OCI-LY1 (cell line): ENCODE measurements around the gene CAMK4.
A peak's percentile ranks its signal among the peaks of the same experiment; 100 is the strongest.

Source experiments
- H2AFZ ChIP-seq: fragments of 200-600 bp; sonication (generic), shearing (Covaris generic); 2 replicates; pipeline ENCODE4 v1.6.0; 2014; ENCODE audit warnings: antibody characterized with exemption, mild to moderate bottlenecking, low read length
- H3F3A ChIP-seq: fragments of 200-600 bp; sonication (generic), shearing (Covaris generic); 2 replicates; pipeline ENCODE4 v1.6.0; 2014; ENCODE audit warnings: mild to moderate bottlenecking, antibody characterized with exemption, low read length, moderate library complexity; ENCODE audit not compliant: insufficient read depth
- H3K27ac ChIP-seq: fragments of 200-600 bp; sonication (generic); 2 replicates; pipeline ENCODE4 v1.5.1; 2014; ENCODE audit warnings: low read length, mixed run types, mild to moderate bottlenecking, low read depth; ENCODE audit not compliant: poor library complexity, severe bottlenecking
- H3K27me3 ChIP-seq: fragments of 200-600 bp; sonication (generic); 2 replicates; pipeline ENCODE4 v1.6.0; 2014; ENCODE audit warnings: antibody characterized with exemption, mild to moderate bottlenecking, low read length, moderate library complexity; ENCODE audit not compliant: insufficient read depth
- H3K36me3 ChIP-seq: fragments of 200-600 bp; sonication (generic); 2 replicates; pipeline ENCODE4 v1.6.1; 2014; ENCODE audit warnings: mild to moderate bottlenecking, antibody characterized with exemption, low read length, moderate library complexity, mixed read lengths; ENCODE audit not compliant: insufficient read depth
- H3K4me1 ChIP-seq: fragments of 200-600 bp; sonication (generic); 2 replicates; pipeline ENCODE4 v1.5.1; 2014; ENCODE audit warnings: mild to moderate bottlenecking, low read length, moderate library complexity; ENCODE audit not compliant: insufficient read depth, severe bottlenecking
- H3K4me2 ChIP-seq: fragments of 200-600 bp; sonication (generic), shearing (Covaris generic); 2 replicates; pipeline ENCODE4 v1.6.1; 2014; ENCODE audit warnings: low read length
- H3K4me3 ChIP-seq: fragments of 200-600 bp; sonication (generic); 2 replicates; pipeline ENCODE4 v1.5.1; 2014; ENCODE audit warnings: low read length, low read depth, mild to moderate bottlenecking, mixed read lengths; ENCODE audit not compliant: poor library complexity, severe bottlenecking
- H3K79me2 ChIP-seq: fragments of 200-600 bp; shearing (Covaris generic); 2 replicates; pipeline ENCODE4 v1.6.1; 2016; ENCODE audit warnings: mixed run types, low read length, mixed read lengths; ENCODE audit not compliant: insufficient read depth
- H3K9ac ChIP-seq: fragments of 200-600 bp; sonication (generic), shearing (Covaris generic); 2 replicates; pipeline ENCODE4 v1.6.1; 2014; ENCODE audit warnings: mild to moderate bottlenecking, low read length, mixed read lengths
- H3K9me2 ChIP-seq: fragments of 200-600 bp; sonication (generic), shearing (Covaris generic); 2 replicates; pipeline ENCODE4 v1.6.1; 2014; ENCODE audit warnings: low read depth, mild to moderate bottlenecking, low read length, mixed read lengths
- H3K9me3 ChIP-seq: fragments of 200-600 bp; shearing (Covaris generic); 2 replicates; pipeline ENCODE4 v1.6.1; 2014; ENCODE audit warnings: low read length, mixed read lengths
- H4K20me1 ChIP-seq: fragments of 200-600 bp; sonication (generic), shearing (Covaris generic); 2 replicates; pipeline ENCODE4 v1.6.0; 2016; ENCODE audit warnings: mild to moderate bottlenecking, low read length; ENCODE audit not compliant: insufficient read depth
- EZH2 ChIP-seq: fragments of 200-600 bp; sonication (generic), shearing (Covaris generic); IDR thresholded peaks from 2 replicates; pipeline ENCODE4 v1.8.0; 2017; ENCODE audit warnings: borderline replicate concordance, mixed run types, mild to moderate bottlenecking, antibody characterized with exemption, low read length, moderate library complexity, mixed read lengths
- TF ChIP-seq, protein P1 (sequence below): fragments of 200-600 bp; sonication (generic), shearing (Covaris generic); IDR thresholded peaks from 2 replicates; pipeline ENCODE4 v1.5.1; 2017; ENCODE audit warnings: mild to moderate bottlenecking, antibody characterized with exemption, low read length, moderate library complexity, mixed read lengths

The CAMK4 gene

DNA sequence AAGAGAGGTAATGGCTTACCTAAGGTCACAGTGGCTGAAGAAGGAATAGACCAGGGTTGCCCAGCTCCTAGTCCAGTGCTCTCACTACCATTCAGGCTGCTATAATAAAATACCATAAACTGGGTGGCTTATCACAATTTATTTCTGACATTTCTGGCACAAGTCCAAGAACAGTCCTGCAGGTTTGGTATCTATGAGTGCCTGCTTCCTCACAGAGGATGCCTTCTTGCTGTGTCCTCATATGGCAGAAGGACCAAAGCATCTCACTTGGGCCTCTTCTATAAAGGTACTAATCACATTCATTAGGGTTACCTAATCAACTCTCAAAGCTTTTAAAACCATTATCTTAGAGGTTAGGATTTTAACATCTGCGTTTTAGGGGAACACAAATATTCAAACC is 271.0 kb downstream of the CAMK4 start:
- Histone ChIP-seq H3K9me2 (no peaks in the 10 kb centered on the region), H3F3A (no peaks in the 10 kb centered on the region), H3K27me3 (no peaks in the 10 kb centered on the region), H4K20me1 (no peaks in the 10 kb centered on the region), H3K4me3 (no peak overlapping the region), H3K27ac (peak overlapping the region; percentile 79), H3K9me3 (no peaks in the 10 kb centered on the region), H3K79me2 (no peaks in the 10 kb centered on the region), H2AFZ (no peak overlapping the region), H3K4me2 (no peak overlapping the region), H3K4me1 (peaks cover 12% of the 10 kb centered on the region), H3K36me3 (peaks cover 52% of the 10 kb centered on the region), H3K9ac (no peak overlapping the region)
- no peak for TF ChIP-seq EZH2

DNA sequence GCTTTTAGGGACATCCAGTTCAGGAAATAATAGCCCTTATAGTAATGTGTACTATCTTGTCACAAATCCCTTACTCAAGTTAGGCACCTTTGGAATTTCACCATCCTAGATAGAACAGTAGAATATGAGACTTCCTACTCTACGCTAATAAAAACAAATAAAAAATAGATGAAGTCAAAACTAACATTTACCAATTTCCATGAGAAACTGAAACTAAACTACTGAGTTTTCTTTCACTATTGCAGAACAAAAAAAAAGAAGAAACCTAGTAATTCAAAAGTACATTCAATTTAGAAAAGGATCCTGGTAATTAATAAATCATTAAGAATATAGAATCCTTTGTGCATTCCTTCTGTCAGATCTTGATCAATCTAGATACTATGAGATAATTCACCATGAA is 274.2 kb downstream of the CAMK4 start:
- H3K4me3 ChIP-seq = no peak overlapping the region
- H3K27me3 ChIP-seq = no peaks in the 10 kb centered on the region
- no peak overlapping the region for H3K9ac ChIP-seq
- H3K27ac ChIP-seq = no peak overlapping the region
- H3K9me2 ChIP-seq = no peaks in the 10 kb centered on the region
- H3K79me2 ChIP-seq = peaks cover 4% of the 10 kb centered on the region; the same call in 1 of the 2 replicates
- TF ChIP-seq EZH2 = no peak
- TF ChIP-seq, protein P1, sequence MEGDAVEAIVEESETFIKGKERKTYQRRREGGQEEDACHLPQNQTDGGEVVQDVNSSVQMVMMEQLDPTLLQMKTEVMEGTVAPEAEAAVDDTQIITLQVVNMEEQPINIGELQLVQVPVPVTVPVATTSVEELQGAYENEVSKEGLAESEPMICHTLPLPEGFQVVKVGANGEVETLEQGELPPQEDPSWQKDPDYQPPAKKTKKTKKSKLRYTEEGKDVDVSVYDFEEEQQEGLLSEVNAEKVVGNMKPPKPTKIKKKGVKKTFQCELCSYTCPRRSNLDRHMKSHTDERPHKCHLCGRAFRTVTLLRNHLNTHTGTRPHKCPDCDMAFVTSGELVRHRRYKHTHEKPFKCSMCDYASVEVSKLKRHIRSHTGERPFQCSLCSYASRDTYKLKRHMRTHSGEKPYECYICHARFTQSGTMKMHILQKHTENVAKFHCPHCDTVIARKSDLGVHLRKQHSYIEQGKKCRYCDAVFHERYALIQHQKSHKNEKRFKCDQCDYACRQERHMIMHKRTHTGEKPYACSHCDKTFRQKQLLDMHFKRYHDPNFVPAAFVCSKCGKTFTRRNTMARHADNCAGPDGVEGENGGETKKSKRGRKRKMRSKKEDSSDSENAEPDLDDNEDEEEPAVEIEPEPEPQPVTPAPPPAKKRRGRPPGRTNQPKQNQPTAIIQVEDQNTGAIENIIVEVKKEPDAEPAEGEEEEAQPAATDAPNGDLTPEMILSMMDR = no peak
- H3K4me2 ChIP-seq = no peak overlapping the region
- no peak overlapping the region for H2AFZ ChIP-seq
- H3F3A ChIP-seq = no peaks in the 10 kb centered on the region
- H3K9me3 ChIP-seq = no peaks in the 10 kb centered on the region
- H3K4me1 ChIP-seq = peaks cover 12% of the 10 kb centered on the region
- H4K20me1 ChIP-seq = no peaks in the 10 kb centered on the region
- H3K36me3 ChIP-seq = peaks cover 61% of the 10 kb centered on the region

- Histone ChIP-seq H3K27ac (no peak overlapping the region), H3K36me3 (peaks cover 54% of the 10 kb centered on the region), H3F3A (no peaks in the 10 kb centered on the region), H4K20me1 (no peaks in the 10 kb centered on the region), H3K4me3 (no peak overlapping the region), H3K4me1 (no peaks in the 10 kb centered on the region), H2AFZ (no peak overlapping the region), H3K4me2 (no peak overlapping the region), H3K9me3 (no peaks in the 10 kb centered on the region), H3K9ac (no peak overlapping the region), H3K27me3 (no peaks in the 10 kb centered on the region), H3K9me2 (no peaks in the 10 kb centered on the region), H3K79me2 (peaks cover 18% of the 10 kb centered on the region; the same call in 1 of the 2 replicates)
- TF ChIP-seq EZH2 = no peak
- TF ChIP-seq, protein P1 = no peak
These were observed 278.8 kb downstream of the CAMK4 start for GRCh38 chr5:111502956-111503355.

DNA sequence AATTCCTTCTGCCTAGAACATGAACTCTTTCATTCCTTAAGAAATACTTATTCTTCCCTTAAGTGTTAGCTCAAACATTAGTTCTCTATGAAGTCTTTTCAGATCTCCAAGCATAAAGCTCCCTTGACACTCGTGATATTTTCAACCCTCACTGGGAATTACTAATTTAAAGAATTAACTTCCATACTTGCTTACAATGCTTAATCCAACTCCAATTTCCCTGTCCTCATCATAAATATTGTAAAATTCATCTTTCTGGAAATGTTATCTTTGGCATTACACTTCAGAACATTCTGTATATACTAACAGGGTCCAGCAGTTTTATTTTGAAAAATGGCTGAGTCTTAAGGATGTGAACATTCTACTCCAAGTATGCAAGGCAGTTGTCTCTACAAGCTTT is 280.9 kb downstream of the CAMK4 start:
- H3K9me2 ChIP-seq = no peaks in the 10 kb centered on the region
- H2AFZ ChIP-seq = no peak overlapping the region
- H3K9ac ChIP-seq = no peak overlapping the region
- H3K4me3 ChIP-seq = no peak overlapping the region
- peaks cover 38% of the 10 kb centered on the region for H3K79me2 ChIP-seq
- peaks cover 2% of the 10 kb centered on the region; the same call in 1 of the 2 replicates for H4K20me1 ChIP-seq
- H3K27ac ChIP-seq = no peak overlapping the region
- TF ChIP-seq, protein P1 = no peak
- TF ChIP-seq EZH2 = no peak
- H3K4me1 ChIP-seq = peaks cover 14% of the 10 kb centered on the region
- H3F3A ChIP-seq = no peaks in the 10 kb centered on the region
- H3K27me3 ChIP-seq = no peaks in the 10 kb centered on the region
- H3K9me3 ChIP-seq = no peaks in the 10 kb centered on the region
- H3K4me2 ChIP-seq = no peak overlapping the region
- peaks cover 34% of the 10 kb centered on the region for H3K36me3 ChIP-seq
